ENCODE results near the gene CFAP58. TPM values are rescaled to one million over a fixed set of nuclear protein-coding genes. Genes with fewer than 3 reads are reported as not detected.

Gene CFAP58, protein sequence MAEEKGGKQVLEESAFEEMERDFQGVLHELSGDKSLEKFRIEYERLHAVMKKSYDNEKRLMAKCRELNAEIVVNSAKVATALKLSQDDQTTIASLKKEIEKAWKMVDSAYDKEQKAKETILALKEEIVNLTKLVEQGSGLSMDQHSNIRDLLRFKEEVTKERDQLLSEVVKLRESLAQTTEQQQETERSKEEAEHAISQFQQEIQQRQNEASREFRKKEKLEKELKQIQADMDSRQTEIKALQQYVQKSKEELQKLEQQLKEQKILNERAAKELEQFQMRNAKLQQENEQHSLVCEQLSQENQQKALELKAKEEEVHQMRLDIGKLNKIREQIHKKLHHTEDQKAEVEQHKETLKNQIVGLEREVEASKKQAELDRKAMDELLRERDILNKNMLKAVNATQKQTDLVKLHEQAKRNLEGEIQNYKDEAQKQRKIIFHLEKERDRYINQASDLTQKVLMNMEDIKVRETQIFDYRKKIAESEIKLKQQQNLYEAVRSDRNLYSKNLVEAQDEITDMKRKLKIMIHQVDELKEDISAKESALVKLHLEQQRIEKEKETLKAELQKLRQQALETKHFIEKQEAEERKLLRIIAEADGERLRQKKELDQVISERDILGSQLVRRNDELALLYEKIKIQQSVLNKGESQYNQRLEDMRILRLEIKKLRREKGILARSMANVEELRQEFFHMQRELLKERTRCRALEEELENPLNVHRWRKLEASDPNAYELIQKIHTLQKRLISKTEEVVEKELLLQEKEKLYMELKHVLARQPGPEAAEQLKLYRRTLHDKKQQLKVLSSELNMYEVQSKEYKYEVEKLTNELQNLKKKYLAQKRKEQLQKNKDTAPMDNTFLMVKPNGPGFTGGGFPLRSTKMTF
- total RNA-seq (2022; extraction: Qiagen RNA extraction) = 0.07 to 0.16 TPM (median 0.13 TPM) in 5 replicates

DNA sequence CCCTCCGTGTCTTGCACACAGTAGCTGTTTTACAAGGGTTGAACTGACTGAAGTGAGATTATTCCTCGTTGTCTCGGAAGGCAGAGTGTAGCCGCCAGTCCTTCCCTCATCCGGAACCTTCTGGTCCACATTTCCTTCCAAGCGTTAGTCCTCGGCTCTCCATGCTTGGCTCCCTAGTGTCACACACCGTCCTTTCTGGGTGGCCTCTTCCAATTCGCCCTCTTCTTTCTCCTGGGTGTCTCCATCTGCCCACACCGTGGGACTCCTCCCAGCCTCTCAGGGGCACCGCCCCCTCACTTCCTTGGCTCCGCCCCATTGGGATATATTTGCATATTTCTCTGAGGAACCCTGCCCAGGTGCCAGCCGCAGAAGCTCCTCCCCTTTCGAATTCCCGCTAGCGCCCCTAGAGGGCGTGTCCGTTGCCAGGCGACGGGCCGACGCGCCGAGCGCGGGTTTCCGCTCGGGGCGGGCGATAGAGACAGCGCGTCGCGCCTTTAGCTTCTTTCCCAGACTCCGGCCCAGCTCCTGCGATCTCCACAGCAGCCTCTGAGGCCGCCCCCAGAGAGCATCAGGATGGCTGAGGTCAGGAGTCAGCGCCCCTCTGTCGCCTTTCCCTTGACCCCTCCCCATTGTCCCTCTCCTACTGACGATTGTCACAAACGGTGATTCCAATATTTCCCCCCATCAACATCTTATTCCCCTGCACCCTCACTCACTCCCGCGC, at the start of gene CFAP58:
Gene CFAP58, plus strand, starts transcription at position 509 of the 724 bp plus-strand sequence. Its CDS starts 65 bp downstream, at position 574.

DNA sequence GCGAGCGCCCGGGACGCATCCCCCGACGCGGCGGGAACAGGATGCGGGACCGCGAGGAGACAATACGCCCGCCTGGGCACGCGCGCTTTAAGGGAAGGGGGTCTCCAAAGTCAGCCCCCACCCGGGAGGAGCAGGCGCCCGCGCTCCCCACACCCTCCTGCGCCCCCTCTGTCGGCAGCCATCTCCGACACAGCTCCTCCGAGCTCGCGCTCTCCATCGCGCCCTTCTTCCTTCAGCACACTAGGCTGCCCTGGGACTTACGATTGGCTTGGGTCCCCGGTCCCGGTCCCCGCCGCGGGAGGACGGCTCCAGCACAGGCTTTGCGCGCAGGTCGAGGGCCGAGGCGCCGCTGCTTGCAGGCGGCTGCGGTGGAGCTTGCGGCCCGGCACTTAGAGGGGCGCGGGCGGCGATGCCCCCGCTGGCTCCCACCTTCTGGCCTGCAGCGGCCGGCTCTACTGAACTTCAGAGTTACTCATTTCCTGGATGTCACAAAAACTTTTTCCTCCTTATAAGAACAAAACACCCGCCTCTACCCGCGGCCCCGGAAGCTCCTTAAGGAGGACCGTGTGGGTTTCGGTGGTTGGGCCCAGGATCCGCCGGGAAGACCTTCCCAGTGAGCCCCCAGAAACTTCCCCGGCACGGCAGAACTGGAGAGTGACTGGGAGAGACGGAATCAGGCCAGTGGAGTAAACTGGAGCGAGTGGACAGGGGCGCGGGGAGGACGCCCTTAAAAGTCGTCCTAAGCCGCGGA, 15.5 kb upstream of the CFAP58 start, which contains the start of gene ITPRIP:
Gene ITPRIP, minus strand, starts transcription at position 481 of the 751 bp plus-strand sequence. CDS start 22,414 bp downstream, outside the sequence.

Other genes with a start within 250 kb of the CFAP58 start
- gene SFR1, start 231.7 kb upstream of the CFAP58 start, total RNA-seq (2022; extraction: Qiagen RNA extraction) = 14.5 to 23.5 TPM (median 15.5 TPM) in 5 replicates
- 0.17 to 0.30 TPM (median 0.30 TPM) in 5 replicates for gene CFAP43, start 121.5 kb upstream of the CFAP58 start, total RNA-seq (2022; extraction: Qiagen RNA extraction)
- gene GSTO1, start 98.9 kb upstream of the CFAP58 start, total RNA-seq (2022; extraction: Qiagen RNA extraction) = 235 to 263 TPM (median 252 TPM) in 5 replicates
- 2.1 to 2.3 TPM (median 2.2 TPM) in 5 replicates for gene GSTO2, start 84.6 kb upstream of the CFAP58 start, total RNA-seq (2022; extraction: Qiagen RNA extraction)
- gene ITPRIP, start 15.4 kb upstream of the CFAP58 start, total RNA-seq (2022; extraction: Qiagen RNA extraction) = 57.7 to 80.9 TPM (median 68.8 TPM) in 5 replicates